HPDE6-E6E7 (cell line): ENCODE measurements around the gene THAP6.
"Not testable (repeated sequence)": the region's sequence is repeated elsewhere in the genome, so short reads cannot be mapped to it uniquely, and the experiment has no call there.

ENCODE experiments used
- DNase-seq: peaks from one replicate; pipeline ENCODE4 v3.0.0; 2011; ENCODE audit warnings: missing footprints; ENCODE audit errors: extremely low spot score

The THAP6 gene, protein sequence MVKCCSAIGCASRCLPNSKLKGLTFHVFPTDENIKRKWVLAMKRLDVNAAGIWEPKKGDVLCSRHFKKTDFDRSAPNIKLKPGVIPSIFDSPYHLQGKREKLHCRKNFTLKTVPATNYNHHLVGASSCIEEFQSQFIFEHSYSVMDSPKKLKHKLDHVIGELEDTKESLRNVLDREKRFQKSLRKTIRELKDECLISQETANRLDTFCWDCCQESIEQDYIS

DNA sequence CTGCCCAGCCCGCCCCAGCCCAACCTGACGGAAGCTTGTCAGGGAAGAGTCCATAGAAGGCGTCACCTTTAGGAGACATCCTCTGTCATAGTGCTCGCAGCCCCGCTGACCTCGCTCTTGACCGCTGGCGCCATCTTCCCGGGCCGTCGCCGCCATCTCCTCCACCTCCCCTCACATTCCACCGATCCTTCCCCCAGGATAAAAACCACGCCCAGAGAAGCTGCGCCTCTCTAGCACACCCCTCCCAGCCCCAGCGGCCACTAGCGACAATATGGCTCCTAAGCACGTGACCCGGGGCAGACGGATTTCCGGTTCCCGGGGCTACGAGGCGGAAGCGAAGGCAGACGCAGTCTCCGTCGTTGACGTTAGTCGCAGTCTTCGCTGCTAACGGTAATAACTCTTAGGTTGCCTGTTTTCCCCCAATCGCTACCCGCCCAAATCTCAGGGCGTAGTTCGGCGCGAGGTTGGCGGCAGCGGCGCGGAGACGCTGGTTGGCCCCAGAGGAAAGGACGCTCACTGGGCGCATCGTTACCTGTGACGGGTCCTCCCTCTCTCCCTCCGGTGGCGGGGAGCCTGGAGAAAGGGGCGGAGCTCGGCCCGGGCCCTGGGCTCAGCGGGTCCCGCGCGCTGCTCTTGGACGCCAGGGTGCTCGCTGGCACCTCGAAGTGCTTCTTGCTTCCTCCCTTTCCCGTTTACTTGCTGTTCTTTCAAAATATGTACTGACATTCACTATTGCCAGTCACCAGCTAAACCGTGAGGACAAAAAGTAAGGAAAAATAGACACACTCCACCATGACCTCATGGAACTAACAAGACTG is at the start of gene THAP6, which contains the start of gene RCHY1:
THAP6 (plus strand) TSS at position 343 of the 818 bp plus-strand sequence. CDS start 980 bp downstream, outside the sequence.
RCHY1 (minus strand) TSS at position 273 of the 818 bp plus-strand sequence; CDS start at position 156, 117 bp downstream.
- peak; percentile 85 for DNase-seq

DNA sequence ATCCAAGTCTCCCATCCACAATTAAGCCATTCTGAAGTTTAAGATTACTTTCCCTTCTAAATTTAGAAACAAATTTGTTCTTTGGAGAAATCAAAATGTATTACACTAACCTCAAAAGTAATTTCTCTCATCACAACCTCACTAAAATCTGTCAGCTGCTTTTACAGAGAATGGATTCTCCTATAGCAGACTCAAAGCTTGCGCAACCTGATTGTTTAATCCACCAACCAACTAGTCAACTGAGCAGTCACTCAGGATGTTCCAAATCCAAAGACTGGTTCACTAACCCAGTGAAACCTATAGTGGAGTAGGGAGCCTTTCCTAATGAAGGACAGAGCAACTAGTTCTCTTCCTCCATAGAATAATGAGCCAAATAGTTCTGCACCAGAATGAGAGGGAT is 44.4 kb upstream of the THAP6 start:
- no peak for DNase-seq

DNA sequence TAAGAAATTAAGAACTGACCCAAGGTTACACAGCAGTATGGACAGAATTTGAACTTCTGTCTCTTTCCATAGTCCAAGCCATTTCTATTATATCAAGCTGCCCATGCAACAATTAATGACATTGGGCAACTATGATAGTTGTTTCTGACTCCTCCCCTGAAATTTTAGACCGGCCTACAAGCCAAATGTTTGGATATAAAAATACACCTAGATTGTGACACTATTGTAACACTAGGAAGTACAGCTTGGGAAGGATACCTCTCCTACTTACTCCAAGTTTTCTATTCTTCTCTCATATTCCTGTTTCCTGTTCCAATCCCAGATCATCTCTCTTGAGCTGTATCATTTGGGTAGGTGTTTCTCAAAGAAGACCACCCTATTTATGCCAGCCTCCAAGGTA is 43.5 kb upstream of the THAP6 start:
- no peak for DNase-seq

DNA sequence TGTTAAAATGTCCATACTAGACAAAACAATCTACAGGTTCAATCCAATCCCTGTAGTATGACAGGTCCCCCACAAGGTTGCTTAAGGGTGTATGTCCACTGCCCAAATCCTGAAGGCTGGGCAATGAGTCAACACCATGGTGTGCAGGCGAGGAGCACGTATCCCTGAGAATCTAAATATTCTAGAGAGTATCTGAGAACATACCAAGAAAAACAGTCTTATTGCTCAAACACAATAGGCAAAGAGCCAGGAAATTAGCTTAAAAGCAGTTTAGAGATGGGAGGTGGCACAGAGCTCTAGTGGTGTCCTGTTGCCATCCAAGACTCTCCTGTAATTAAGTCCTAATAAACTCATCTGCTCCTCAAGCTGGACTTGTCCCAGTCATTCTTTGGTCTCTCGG is 37.1 kb upstream of the THAP6 start:
- no peak for DNase-seq

DNA sequence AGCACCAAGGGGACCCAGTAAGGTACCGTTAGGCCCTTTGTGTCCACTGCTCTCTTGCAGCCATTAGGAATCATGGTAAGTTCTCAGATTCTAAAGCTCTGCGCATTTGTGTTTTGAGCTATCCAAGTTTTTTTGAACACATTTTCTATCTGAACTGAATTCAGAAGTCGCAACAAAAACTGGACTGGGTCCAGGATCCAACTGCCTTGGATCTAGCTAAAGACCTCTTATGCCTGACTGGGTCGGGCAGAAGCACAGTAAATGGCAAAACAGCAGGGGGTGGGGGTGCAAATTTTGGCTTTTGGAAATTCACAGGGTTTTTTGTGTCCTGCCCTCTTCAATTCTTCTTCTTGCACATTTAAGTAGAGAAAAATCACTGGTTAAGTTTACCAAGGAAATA is 30.1 kb upstream of the THAP6 start:
- no peak for DNase-seq

DNA sequence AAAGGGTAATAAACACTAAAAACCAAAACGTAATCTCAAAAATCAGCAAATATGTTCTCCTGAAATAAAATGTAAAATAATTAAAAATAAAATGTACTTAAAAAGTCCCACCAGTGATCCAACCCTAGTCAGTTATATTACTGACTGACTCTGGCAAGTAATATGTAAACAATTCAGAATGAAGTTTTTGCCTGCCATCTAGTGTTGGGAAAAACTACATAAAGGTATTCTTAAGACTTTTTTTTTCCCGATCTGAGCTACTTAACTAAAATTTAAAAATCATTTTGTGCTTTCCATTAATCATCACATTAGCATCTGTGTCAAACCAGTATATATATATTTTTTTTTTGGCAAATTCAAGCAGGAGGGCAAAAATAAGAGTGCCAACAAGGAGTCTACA is 24.1 kb upstream of the THAP6 start:
- no peak for DNase-seq

DNA sequence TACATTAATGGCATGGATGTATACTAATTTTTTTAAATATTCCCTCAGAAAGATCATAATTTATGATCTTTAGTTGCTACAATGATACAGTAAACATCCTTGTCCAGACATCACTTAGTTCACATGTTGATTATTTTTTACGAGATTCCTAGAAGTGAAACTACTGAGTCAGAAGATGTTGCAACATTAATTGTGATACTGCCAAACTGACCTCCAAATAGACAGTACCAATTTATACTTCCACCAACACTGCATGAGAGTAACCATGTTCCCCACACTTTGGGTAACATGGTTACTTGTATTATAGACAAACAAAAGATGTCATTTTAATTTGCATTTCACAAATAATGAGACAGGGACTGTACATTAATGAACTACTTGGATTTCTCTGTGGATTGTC is 19.7 kb upstream of the THAP6 start:
- DNase-seq, result no peak

DNA sequence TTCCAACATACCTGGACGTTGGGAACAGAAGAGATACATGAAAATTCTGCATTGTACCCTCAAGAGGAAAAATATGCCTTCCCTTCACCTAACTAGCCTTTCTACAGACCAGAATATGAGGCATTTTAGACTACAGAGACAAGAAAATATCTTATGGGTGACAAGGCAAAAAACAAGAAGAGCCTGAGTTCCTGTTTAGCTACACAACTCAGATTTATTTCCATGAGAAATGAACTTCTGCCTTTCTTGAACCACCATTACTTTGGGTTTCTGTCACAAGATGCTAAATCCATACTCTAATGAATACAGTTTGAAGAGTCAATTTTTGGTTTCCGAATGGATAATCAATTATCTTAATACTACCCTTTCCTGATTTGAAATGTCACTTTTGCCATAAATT is 18.8 kb upstream of the THAP6 start:
- DNase-seq, result no peak

DNA sequence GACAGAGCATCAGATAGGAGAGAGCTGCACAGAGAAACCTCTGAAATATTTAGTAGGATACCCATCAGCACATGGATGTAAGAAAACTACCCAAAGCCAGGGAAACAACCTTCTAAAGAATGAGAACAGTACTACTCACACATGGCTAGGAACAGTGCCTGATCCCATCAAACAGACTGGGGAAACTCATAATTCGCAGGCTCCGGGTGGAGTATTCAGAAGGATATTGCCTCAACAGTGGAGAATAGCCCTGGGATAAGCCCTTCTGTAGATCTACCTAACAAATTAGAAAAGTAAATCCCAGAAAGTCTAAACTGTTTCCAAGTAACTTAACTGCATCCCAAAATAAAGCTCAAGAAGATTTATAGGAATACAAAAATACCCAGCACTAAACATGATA is 17.9 kb upstream of the THAP6 start:
- DNase-seq, result no peak

DNA sequence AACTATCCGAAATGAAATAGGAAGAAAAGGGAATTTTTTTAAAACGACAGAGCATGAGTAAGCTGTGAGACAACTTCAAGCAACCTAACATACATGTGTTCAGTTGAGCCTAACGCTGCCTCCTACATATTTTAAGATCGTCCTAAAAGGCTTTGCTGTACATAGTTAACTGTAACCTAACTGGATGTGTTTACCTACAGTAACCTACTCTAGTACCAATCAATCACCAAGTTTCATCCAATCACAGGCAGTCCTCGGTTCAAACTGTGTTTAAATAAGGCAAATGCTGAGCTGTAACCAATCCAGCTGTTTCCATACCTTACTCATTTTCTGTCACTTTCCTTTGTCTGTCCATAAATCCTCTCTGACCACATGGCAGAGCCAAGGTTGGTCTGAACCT is 17.1 kb upstream of the THAP6 start:
- no peak for DNase-seq

DNA sequence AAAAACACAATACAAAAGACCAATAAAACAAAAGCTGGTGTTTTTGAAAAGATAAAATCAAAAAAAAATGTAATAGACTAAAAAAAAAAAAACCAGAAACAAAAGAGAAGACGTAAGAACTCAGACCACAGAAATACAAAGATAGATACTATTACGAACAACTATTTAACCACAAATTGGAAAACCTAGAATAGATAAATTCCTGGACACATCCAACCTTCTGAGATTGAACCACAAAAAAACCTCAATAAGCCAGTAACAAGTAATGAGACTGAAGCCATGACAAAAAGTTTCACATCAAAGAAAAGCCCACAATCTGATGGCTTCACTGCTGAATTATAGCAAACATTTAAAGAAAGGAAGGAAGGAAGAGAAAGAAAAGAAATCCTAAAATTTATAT is 16.2 kb upstream of the THAP6 start:
- no peak for DNase-seq

DNA sequence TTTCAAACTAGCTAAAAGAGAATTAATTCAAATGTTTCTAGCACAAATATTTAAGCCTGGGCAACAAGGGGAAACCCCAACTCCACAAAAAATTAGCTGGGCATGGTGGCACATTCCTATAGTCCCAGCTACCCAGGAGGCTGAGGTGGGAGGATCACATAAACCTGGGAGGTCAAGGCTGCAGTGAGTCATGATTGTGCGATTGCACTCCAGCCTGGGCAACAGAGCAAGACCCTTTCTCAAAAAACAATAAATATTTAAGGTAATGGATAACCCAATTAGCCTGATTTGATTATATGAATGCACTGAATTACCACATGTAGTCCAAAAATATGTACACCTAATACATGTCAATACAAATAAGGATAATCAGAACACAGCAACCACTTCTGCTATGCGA is 14.4 kb upstream of the THAP6 start:
- no peak for DNase-seq

DNA sequence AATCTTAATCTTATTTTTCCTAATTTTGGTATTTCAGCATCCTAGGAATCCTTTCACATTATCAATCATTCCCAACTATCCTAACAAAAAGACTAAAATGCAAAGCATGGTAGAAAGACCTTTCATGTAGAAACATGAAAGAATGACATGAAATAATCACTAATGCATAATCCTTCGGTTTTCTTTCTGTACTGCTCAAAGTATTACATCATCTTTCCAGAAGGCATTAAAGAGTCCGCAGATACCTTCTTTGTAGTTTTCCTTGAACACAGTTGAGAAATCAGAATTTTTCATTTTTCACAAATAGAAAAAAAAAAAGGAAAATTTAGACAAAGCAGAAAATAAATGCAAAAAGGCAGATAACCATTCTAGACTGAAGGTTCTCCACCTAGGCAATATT is 11.6 kb upstream of the THAP6 start:
- no peak for DNase-seq

DNA sequence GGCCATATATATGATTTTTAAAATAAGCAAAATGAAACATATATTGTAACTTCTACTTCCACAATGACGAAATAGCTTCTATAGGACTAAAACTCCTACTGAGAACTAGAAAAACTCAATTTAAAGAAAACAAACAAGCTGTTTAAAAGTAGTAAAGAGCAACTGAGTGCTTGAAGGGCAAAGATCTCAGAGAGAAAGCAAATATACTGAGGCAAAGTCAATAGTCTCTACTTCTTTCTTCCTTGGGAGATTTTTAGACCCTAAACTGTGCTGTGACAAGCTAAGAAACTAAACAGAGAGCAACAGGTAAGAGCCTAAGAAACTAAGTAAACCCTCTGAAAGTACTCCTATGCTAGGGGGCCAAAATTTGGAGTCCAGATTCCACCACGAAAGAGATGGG is 8.6 kb upstream of the THAP6 start:
- no peak for DNase-seq

DNA sequence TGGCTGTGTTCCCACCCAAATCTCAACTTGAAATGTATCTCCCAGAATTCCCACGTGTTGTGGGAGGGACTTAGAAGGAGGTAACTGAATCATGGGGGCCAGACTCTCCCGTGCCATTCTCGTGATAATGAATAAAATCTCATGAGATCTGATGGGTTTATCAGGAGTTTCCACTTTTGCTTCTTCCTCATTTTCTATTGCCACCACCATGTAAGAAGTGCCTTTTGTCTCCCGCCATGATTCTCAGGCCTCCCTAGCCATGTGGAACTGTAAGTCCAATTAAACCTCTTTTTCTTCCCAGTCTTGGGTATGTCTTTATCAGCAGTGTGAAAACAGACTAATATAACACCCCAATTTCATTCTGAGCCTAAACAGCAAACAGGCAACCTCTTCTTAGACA is 4.7 kb upstream of the THAP6 start:
- not testable (repeated sequence) for DNase-seq

DNA sequence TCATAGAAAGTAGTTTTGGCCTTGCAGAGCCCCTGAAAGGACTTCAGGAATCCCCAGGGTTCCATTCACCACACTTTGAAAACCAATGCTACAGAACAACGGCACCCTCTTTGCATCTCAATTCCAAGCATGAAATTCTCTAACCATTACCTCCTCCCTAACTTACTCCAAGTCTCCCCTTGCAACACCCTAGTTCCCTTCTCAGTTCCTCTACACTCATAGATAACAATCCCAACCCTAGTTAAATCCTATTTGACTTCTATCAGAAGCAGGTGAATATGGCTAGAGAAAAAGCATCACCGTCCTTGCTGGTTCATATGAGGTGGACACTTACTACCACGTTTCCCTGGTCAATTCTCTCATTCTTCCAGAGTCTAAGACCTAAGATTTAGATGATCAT is 2.4 kb upstream of the THAP6 start:
- DNase-seq, result no peak

DNA sequence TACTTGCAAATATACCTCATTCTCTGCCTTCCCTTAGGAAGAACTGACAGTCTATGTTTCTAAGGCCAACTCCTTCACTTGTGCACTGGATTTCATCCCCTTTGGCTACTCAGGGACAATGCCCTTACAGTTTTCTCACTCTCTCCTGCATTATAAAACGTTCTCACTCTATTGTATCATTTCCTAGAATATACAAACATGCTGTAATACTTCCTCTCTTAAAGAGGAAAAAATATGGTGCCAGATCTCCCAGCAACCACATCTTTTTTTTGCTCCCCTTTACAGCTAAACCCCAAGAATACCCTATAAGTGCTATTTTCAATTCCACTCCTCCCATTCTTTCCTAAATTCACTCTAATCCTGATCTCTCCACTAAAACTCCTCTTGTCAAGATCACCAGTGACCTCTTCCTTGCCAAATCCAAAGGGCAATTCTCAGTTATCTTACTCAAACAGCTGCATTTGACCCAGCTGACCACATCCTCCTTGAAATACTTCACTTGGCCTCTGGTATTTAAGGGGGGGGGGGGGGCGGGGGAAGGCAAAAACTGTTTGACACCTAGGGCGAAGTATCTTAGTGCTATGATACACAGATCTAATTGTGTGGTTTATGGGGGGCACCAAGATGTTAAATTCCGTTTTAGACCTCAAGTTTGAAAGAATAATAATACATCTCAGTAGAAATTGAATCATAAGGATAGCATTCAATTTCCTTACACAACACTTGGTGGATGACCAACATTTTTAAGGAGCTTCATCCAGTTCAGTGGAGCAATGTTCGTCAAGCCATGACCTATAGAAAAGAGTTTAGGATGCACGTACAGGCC is 1.7 kb upstream of the THAP6 start:
- no peak for DNase-seq

DNA sequence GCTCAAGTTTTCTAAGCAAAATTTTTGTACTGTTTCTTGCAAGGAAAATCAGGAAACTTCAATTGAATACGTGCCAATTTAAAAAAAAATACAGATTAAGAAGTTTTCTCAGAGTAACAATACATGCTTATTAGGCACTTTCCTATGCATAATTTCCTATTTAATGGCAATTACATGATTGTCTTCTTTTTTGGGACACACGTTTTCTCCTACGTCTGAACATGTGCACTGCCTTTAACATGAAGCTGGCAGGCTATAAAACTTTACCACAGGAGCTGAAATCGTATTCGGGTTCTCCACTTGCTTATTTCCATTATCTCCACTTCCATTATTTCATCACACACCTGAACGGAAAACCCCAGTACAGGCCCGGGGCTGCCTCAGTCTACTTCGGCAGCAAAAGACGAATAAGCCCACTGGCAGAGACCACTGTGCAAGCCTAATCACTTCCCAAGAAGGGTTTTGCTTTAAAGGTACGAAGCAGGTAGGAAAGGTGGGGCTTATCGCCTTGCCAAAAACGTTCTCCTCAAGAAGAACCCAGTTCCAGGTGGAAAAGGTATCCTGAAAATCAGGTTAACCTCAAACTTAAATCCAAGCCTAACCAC is 645 bp upstream of the THAP6 start:
- no peak for DNase-seq

DNA sequence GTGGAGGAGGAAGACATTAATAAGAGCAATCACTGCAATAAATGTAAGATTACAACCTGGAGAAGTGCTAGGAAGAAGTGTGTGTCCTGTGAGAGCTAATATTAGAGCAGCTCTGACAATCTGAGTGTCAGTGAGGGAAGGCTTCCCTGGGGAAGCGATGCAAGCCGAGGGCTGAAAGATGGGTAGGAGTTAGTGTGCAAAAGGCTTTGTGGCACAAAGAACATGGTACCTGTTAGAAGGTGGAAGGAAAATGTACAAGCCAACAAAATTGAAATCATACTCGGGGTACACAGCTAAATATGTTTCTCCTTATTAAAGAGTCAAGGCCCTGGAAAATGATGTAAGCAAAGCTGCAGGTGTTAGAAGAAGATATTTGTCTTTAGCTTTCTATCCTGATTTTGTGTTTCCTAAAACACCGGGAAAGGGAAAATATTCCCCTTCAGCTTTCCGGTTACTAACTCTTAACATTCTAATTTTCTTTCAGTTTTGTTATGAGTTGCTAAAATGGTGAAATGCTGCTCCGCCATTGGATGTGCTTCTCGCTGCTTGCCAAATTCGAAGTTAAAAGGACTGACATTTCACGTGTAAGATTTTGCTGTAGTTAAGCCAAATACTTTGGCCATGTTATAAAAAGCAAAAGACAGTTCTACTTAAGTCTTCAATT is 808 bp downstream of the THAP6 start:
- no peak for DNase-seq

DNA sequence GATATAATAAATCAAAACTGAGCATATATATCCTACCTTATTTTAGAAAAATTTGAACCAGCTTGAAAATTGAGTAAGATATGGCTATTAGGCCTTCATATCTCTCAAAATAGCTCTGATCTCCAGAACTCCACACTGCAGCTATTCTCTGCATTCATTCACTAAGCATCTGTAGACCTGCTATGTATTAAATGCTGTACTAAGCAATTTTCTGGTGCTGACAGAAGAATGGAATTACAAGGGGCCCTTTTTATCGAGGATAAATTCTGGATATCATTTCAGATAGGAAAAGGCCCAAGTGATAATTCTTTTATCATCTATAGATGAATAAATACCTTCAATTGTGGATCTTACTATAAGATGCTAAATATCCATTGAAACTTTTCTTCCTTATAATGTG is 1.9 kb downstream of the THAP6 start:
- DNase-seq, result no peak

DNA sequence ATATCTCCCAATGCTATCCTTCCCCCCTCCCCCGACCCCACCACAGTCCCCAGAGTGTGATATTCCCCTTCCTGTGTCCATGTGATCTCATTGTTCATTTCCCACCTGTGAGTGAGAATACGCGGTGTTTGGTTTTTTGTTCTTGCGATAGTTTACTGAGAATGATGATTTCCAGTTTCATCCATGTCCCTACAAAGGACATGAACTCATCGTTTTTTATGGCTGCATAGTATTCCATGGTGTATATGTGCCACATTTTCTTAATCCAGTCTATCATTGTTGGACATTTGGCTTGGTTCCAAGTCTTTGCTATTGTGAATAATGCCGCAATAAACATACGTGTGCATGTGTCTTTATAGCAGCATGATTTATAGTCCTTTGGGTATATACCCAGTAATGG is 5.2 kb downstream of the THAP6 start:
- not testable (repeated sequence) for DNase-seq

DNA sequence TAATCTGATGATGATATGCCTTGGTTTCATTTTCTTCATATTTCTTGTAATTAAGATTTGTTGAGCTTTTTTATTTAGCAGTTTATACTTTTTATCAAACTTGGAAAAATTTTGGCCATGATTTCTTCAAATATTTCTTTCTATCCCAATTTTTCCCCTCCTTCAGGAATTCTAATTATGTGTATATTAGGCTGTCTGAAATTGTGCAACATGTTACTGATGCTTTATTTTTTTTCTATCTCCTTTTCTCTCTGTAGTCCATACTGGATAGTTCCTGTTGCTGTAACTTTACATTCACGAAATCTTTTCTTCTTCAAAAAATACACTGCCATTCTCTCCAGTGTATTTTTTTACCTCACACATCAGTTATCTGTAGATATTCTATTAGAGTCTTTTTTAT is 10.8 kb downstream of the THAP6 start:
- DNase-seq, result no peak
